ENCODE measurements around the gene PHKB.

Gene PHKB

GRCh38 chr16:47460711-47461597 is at the start of gene PHKB, which contains the start of gene ITFG1:
TSS of gene PHKB (plus strand) at chr16:47461331. CDS start at chr16:47461351, 20 bp downstream.
TSS of gene ITFG1 (minus strand) at chr16:47461063. CDS start at chr16:47461045, 18 bp downstream.
- ATAC-seq (ENCODE audit: low read depth): peak; percentile 74
- DNase-seq (ENCODE audit: low spot score): peak; percentile 94
- no peak for TF ChIP-seq CTCF (IDR thresholded peaks at IDR 0.05; ENCODE audit: poor library complexity, severe bottlenecking)
- Histone ChIP-seq H3K27me3 (ENCODE audit: insufficient read depth, poor library complexity, severe bottlenecking) (no peaks in the 10 kb centered on the region), H3K27ac (ENCODE audit: poor library complexity, severe bottlenecking) (peak within 1 kb of the TSS; percentile 88), H3K36me3 (ENCODE audit: low read depth) (peaks cover 48% of the 10 kb centered on the region), H3K4me3 (ENCODE audit: severe bottlenecking) (peak within 1 kb of the TSS; percentile 85), H3K4me1 (ENCODE audit: insufficient read depth, poor library complexity, severe bottlenecking) (peaks cover 31% of the 10 kb centered on the region), H3K9me3 (ENCODE audit: severe bottlenecking) (no peaks in the 10 kb centered on the region)

- DNase-seq (ENCODE audit: low spot score): no peak
- ATAC-seq (ENCODE audit: low read depth): no peak
- H3K4me3 ChIP-seq (ENCODE audit: severe bottlenecking): no peak overlapping the region
- no peaks in the 10 kb centered on the region for H3K4me1 ChIP-seq (ENCODE audit: insufficient read depth, poor library complexity, severe bottlenecking)
- no peak overlapping the region for H3K27ac ChIP-seq (ENCODE audit: poor library complexity, severe bottlenecking)
- H3K27me3 ChIP-seq (ENCODE audit: insufficient read depth, poor library complexity, severe bottlenecking): no peaks in the 10 kb centered on the region
- H3K36me3 ChIP-seq (ENCODE audit: low read depth): 0 out of 2 replicates have a peak, but pooled peaks cover 3% of the 10 kb centered on the region
- TF ChIP-seq CTCF (IDR thresholded peaks at IDR 0.05; ENCODE audit: poor library complexity, severe bottlenecking): no peak
- no peaks in the 10 kb centered on the region for H3K9me3 ChIP-seq (ENCODE audit: severe bottlenecking)
Measured at GRCh38 chr16:47413041-47413440, 48.1 kb upstream of the PHKB start.

- DNase-seq (ENCODE audit: low spot score) (no peak), ATAC-seq (ENCODE audit: low read depth) (no peak)
- Histone ChIP-seq H3K4me3 (ENCODE audit: severe bottlenecking) (no peak overlapping the region), H3K9me3 (ENCODE audit: severe bottlenecking) (no peaks in the 10 kb centered on the region), H3K4me1 (ENCODE audit: insufficient read depth, poor library complexity, severe bottlenecking) (no peaks in the 10 kb centered on the region), H3K36me3 (ENCODE audit: low read depth) (peaks cover 3% of the 10 kb centered on the region; the same call in 1 of the 2 replicates), H3K27ac (ENCODE audit: poor library complexity, severe bottlenecking) (no peak overlapping the region), H3K27me3 (ENCODE audit: insufficient read depth, poor library complexity, severe bottlenecking) (no peaks in the 10 kb centered on the region)
- TF ChIP-seq CTCF (IDR thresholded peaks at IDR 0.05; ENCODE audit: poor library complexity, severe bottlenecking): no peak
Measured at GRCh38 chr16:47416869-47417268, 44.3 kb upstream of the PHKB start.

GRCh38 chr16:47424846-47425245 is 36.3 kb upstream of the PHKB start:
- Histone ChIP-seq H3K4me1 (ENCODE audit: insufficient read depth, poor library complexity, severe bottlenecking) (no peaks in the 10 kb centered on the region), H3K27me3 (ENCODE audit: insufficient read depth, poor library complexity, severe bottlenecking) (no peaks in the 10 kb centered on the region), H3K27ac (ENCODE audit: poor library complexity, severe bottlenecking) (no peak overlapping the region), H3K36me3 (ENCODE audit: low read depth) (peaks cover 39% of the 10 kb centered on the region), H3K9me3 (ENCODE audit: severe bottlenecking) (no peaks in the 10 kb centered on the region), H3K4me3 (ENCODE audit: severe bottlenecking) (no peak overlapping the region)
- ATAC-seq (ENCODE audit: low read depth) (no peak), DNase-seq (ENCODE audit: low spot score) (no peak)
- no peak for TF ChIP-seq CTCF (IDR thresholded peaks at IDR 0.05; ENCODE audit: poor library complexity, severe bottlenecking)

GRCh38 chr16:47426806-47427205 is 34.3 kb upstream of the PHKB start:
- ATAC-seq (ENCODE audit: low read depth) (no peak), DNase-seq (ENCODE audit: low spot score) (no peak)
- TF ChIP-seq CTCF (IDR thresholded peaks at IDR 0.05; ENCODE audit: poor library complexity, severe bottlenecking): no peak
- Histone ChIP-seq H3K4me3 (ENCODE audit: severe bottlenecking) (no peak overlapping the region), H3K4me1 (ENCODE audit: insufficient read depth, poor library complexity, severe bottlenecking) (no peaks in the 10 kb centered on the region), H3K27me3 (ENCODE audit: insufficient read depth, poor library complexity, severe bottlenecking) (no peaks in the 10 kb centered on the region), H3K27ac (ENCODE audit: poor library complexity, severe bottlenecking) (no peak overlapping the region), H3K9me3 (ENCODE audit: severe bottlenecking) (no peaks in the 10 kb centered on the region), H3K36me3 (ENCODE audit: low read depth) (peaks cover 39% of the 10 kb centered on the region)

Data from RWPE2 (cell line).